NCI-H2196 (cell line): Measurements from ENCODE around the gene THAP10.
A peak's percentile ranks its signal among the peaks of the same experiment; 100 is the strongest.
"Not testable (repeated sequence)": the region's sequence is repeated elsewhere in the genome, so short reads cannot be mapped to it uniquely, and the experiment has no call there.

Experiments
- DNase-seq: peaks from one replicate; lab custom pipeline; 2025; ENCODE audit not compliant: unreplicated experiment; lab: John Stamatoyannopoulos, UW

The THAP10 gene

DNA sequence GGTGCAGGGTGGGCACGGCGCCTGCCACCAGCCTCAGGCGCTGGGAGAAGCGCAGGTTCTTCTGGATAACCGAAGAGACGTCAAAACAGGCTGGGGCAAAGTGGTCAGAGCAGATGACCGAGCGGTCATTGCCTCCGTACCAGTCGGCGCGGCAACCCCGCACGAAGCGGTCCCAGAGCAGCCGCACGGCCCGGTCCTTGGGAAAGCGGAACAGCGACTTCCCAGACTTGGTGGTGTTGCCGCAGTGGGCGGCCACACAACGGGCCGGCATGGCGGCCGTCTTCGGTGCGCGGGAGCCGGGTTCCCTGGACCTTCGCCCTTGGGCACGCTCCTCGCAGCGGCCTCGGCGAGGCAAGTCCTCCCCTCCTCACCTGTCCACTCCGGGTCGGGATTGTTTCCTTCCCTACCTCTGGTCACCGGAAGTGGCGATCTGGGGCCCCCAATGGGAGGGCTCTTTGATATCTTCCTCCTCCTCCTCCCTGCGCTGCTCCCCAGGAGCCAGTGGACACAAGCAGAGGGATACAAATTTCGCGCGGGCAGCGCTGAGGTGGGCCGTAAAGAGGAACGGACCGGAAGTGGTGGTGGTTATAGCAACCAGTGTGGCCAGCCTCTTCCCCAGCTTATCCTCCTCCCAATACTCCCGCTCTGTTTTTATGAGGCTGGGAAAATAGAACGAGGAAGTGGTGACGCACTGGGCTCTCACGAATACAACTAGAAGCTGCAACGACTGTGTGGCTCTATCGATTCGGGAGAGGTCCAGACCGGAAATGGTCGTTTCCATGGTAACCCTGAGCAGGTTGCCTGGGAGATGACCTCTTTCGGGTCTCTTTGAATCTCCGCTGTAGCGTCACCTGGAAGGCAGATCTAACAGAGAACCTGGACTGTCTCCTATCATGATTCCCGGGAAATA is at the start of gene THAP10, which contains the start of gene LRRC49:
THAP10 (minus strand) TSS at position 432 of the 910 bp plus-strand sequence; CDS start at position 271, 161 bp downstream.
LRRC49 (plus strand) TSS at position 825 of the 910 bp plus-strand sequence; CDS start at position 894, 69 bp downstream.
- peak; percentile 95 for DNase-seq

- peak; percentile 37 for DNase-seq
Observed at GRCh38 chr15:70936326-70936725, 44.1 kb upstream of the THAP10 start.

DNA sequence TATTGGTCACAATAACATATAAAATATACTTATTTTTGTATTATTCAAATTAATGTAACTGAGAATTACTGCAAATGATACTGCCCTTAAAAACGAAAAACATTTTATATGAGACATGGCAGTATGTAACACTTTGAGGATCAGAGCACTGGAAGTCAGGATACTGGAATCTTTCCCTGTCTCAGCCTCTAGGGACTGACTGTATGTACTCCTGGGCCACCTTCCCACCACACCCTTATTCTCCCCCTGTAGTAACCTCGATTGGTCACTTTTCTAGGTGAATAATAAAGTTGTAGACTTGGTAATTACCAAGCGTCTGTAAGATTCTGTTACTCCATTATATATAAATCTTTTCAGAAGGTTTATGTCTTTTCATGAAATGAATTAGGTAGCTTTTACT is 43.4 kb upstream of the THAP10 start:
- no peak for DNase-seq

- no peak for DNase-seq
Observed at GRCh38 chr15:70933411-70933810, 41.2 kb upstream of the THAP10 start.

- DNase-seq: no peak
Observed at GRCh38 chr15:70932397-70932796, 40.2 kb upstream of the THAP10 start.

GRCh38 chr15:70931821-70932220 is 39.6 kb upstream of the THAP10 start:
- no peak for DNase-seq

DNA sequence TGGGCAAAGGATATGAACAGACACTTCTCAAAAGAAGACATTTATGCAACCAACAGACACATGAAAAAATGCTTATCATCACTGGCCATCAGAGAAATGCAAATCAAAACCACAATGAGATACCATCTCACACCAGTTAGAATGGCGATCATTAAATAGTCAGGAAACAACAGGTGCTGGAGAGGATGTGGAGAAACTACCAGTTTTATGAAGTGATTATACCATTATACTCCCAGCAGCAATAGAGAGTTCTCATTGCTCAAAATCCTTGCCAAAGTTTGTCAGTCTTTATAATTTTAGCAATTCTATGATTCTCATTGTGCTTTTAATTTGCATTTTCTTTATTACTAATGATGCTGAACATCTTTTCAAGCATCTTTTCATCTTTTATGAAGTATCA is 34.7 kb upstream of the THAP10 start:
- DNase-seq: not testable (repeated sequence)

- no peak for DNase-seq
Observed at GRCh38 chr15:70923311-70924080, 31.3 kb upstream of the THAP10 start.

DNA sequence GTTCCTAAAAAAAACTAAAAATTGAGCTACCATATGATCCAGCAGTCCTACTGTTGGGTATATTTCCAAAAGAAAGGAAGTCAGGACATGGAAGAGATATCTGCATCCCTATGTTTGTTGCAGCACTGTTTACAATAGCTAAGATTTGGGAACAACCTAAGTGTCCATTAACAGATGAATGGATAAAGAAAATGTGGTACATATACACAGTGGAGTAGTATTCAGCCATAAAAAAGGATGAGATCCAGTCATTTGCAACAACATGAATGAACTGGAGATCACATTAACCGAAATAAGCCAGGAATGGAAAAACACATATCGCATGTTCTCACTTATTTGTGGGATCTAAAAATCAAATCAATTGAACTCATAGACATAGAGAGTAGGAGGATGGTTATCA is 29.9 kb upstream of the THAP10 start:
- no peak for DNase-seq

- DNase-seq: no peak
Observed at GRCh38 chr15:70920981-70921696, 28.9 kb upstream of the THAP10 start.

- no peak for DNase-seq
Observed at GRCh38 chr15:70917955-70918354, 25.7 kb upstream of the THAP10 start.

DNA sequence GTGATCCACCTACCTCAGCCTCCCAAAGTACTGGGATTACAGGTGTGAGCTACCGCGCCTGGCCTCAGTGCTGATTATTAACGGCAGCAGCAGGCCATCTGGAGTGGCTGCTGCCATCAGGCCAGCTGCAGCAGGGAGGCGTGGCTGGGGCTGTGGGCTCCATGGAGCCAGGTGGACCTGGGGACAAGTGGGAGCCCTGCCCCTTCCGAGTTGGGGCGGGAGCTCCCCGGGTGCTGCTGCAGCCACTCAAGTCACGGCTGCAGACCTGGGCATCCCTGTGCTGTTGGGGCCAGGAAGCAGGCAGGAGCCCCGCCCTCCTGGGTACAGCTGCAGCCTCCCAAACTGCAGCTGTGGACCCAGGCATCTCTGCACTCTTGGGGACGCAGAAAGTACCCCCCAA is 24.3 kb upstream of the THAP10 start:
- no peak for DNase-seq

DNA sequence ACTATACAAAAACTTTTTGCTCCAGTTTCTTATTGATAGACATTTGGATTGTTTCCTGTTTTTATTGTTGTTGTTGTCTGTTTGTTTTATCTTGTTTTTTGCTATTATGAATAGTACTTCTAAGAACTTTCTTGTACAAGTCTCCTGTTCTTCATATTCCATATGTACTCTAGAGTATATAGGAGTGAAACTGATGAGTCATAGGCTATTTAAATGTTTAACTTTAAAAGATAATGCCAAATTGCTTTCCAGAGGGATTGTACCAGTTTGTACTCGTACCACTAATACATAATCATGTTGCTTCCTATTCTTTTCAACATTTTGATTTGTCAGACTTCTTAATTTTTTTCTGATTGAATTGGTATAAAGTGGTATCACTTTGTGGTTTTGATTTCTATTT is 20.0 kb upstream of the THAP10 start:
- no peak for DNase-seq

GRCh38 chr15:70910958-70911357 is 18.7 kb upstream of the THAP10 start:
- no peak for DNase-seq

GRCh38 chr15:70907784-70908471 is 15.7 kb upstream of the THAP10 start:
- no peak for DNase-seq

- no peak for DNase-seq
Observed at GRCh38 chr15:70906842-70907241, 14.6 kb upstream of the THAP10 start.

DNA sequence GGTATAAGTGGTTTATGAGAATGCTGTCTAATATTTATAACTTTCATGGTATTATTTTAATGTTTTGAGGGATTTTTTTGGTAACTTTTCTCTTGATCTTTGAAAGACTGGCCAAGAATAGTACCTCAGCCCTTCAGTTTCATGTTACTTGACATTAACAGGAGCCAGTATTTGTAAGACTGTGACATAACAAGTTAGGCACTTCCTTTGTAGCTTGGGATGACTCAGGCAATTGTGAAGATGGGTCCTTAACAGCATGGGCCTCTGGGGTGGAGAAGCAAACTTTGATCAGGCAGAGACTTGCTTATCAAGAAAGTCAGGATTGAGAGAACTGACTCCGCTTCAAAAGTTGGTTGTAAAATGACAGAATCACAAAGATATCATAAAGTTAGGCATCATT is 9.9 kb upstream of the THAP10 start:
- no peak for DNase-seq

DNA sequence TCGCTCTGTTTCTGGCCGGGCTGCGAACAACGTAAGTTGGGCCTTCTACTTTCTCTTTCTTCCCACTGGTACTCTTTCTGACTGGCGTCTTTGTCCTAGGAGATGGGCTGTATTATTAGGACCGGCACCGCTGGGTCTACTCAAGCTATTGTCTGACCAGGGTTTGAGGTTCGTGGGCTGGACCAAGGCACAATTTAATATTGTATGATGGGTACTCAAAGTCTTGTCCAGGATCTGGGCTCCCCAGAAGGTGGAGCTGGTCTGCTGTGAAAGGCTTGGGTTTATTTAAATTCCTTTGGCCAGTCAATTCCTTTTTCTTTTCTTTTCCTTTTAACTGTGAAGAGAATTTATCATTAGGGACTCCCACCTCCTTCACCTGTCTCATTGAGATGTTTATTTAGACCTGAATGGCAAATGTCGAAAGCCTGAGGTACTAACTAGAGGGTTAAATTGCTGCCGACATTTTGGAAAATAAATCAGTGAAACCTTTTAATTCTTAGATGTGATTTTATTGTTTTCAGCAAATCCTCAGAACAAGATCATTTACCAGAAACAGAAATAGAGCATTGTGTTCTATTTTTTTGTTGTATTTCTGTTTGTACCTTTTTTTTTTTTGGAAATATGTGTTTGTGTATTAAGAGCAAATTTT is 803 bp upstream of the THAP10 start:
- peak; percentile 32 for DNase-seq

DNA sequence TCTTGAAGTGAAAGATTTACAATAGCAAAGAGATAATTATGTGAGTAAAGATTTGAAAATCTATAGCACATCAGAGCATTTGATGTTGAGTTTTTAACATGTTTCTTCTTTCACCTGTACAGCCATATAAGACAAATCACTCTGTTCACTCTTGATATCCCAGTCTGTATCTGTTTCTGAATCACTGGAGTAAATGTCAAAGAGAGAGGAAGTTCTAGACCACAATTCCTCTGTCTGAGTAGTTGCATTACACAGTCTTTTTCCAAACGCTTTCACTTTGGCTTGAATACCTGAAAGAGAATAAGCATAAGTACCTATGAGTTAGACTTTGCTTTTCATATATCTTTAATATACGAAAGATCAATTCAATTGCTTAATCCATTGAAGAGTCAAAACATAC is 9.9 kb downstream of the THAP10 start:
- no peak for DNase-seq

DNA sequence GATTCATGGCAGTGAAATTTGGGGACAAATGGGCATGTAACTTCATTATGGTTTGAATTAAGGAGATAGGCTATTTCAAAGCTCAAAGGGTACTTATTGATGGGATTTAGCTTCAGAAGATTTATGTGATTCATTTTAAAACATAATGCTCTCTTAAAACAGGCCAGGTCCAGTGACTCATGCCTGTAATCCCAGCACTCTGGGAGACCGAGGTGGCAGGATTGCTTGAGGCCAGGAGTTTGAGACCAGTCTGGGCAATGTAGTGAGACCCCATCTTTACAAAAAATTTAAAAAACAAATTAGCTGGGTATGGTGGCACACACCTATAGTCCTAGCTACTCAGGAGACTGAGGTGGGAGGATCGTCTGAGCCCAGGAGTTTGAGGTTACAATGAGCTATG is 11.5 kb downstream of the THAP10 start:
- no peak for DNase-seq
